Endothelial cell (in vitro differentiated cells): ENCODE measurements around the gene ZNF565. TPM values are rescaled to one million over a fixed set of nuclear protein-coding genes. Genes with fewer than 3 reads are reported as not detected.

Experiments
- DNase-seq: peaks from one replicate; pipeline ENCODE4 v3.0.0; 2021; ENCODE audit warnings: low spot score
- H3K27ac Mint-ChIP-seq: one replicate; pipeline ENCODE4 v1.8.0; 2021; ENCODE audit warnings: mixed read lengths, inconsistent platforms; ENCODE audit not compliant: unreplicated experiment
- H3K27me3 Mint-ChIP-seq: one replicate; pipeline ENCODE4 v1.8.0; 2021; ENCODE audit warnings: mild to moderate bottlenecking, moderate library complexity, mixed read lengths, inconsistent platforms; ENCODE audit not compliant: unreplicated experiment
- H3K36me3 Mint-ChIP-seq: one replicate; pipeline ENCODE4 v1.8.0; 2021; ENCODE audit warnings: mild to moderate bottlenecking, low read depth, mixed read lengths, inconsistent platforms; ENCODE audit not compliant: unreplicated experiment
- H3K4me1 Mint-ChIP-seq: one replicate; pipeline ENCODE4 v1.8.0; 2021; ENCODE audit warnings: mild to moderate bottlenecking, mixed read lengths, inconsistent platforms; ENCODE audit not compliant: unreplicated experiment
- H3K4me3 Mint-ChIP-seq: one replicate; pipeline ENCODE4 v1.8.0; 2021; ENCODE audit warnings: mild to moderate bottlenecking, mixed read lengths, inconsistent platforms; ENCODE audit not compliant: unreplicated experiment
- H3K9me3 Mint-ChIP-seq: one replicate; pipeline ENCODE4 v1.8.0; 2021; ENCODE audit warnings: mixed read lengths, inconsistent platforms; ENCODE audit not compliant: unreplicated experiment
- CTCF ChIP-seq: fragments of 200-600 bp; sonication (generic); IDR thresholded peaks from one replicate; pipeline ENCODE4 v1.5.0; 2021; ENCODE audit warnings: antibody characterized with exemption; ENCODE audit not compliant: unreplicated experiment
- total RNA-seq: library from RNA; stranded (reverse); fragmentation: NEBNext Ultra II Directional; extraction: Animal tissue kit (Norgen Biotek cat#: 25700); gene quantifications from one replicate; pipeline ENCODE4 v1.2.1, GENCODE V29; 2021; ENCODE audit not compliant: unreplicated experiment

The ZNF565 gene
- total RNA-seq, 1 donor from 2014 or later: 3.7 TPM

- no peak overlapping the region for H3K27ac Mint-ChIP-seq
- H3K36me3 Mint-ChIP-seq: peaks cover 48% of the 10 kb centered on the region
- H3K9me3 Mint-ChIP-seq: no peaks in the 10 kb centered on the region
- TF ChIP-seq CTCF: no peak
- peaks cover 3% of the 10 kb centered on the region for H3K4me1 Mint-ChIP-seq
- no peak for DNase-seq
- peak overlapping the region; percentile 62 for H3K4me3 Mint-ChIP-seq
- H3K27me3 Mint-ChIP-seq: peaks cover 9% of the 10 kb centered on the region
Observed at GRCh38 chr19:36149673-36150406, 64.6 kb downstream of the ZNF565 start.

GRCh38 chr19:36144624-36145023 lies 69.8 kb downstream of the ZNF565 start:
- TF ChIP-seq CTCF: no peak
- no peak overlapping the region for H3K4me3 Mint-ChIP-seq
- peaks cover 16% of the 10 kb centered on the region for H3K4me1 Mint-ChIP-seq
- peaks cover 60% of the 10 kb centered on the region for H3K36me3 Mint-ChIP-seq
- no peaks in the 10 kb centered on the region for H3K9me3 Mint-ChIP-seq
- H3K27ac Mint-ChIP-seq: no peak overlapping the region
- peaks cover 18% of the 10 kb centered on the region for H3K27me3 Mint-ChIP-seq
- DNase-seq: no peak

GRCh38 chr19:36142496-36142895 lies 72.0 kb downstream of the ZNF565 start:
- peaks cover 14% of the 10 kb centered on the region for H3K27me3 Mint-ChIP-seq
- peaks cover 46% of the 10 kb centered on the region for H3K36me3 Mint-ChIP-seq
- H3K27ac Mint-ChIP-seq: no peak overlapping the region
- no peaks in the 10 kb centered on the region for H3K9me3 Mint-ChIP-seq
- no peak for DNase-seq
- H3K4me3 Mint-ChIP-seq: peak overlapping the region; percentile 82
- peaks cover 16% of the 10 kb centered on the region for H3K4me1 Mint-ChIP-seq
- TF ChIP-seq CTCF: no peak

- H3K27me3 Mint-ChIP-seq: peaks cover 10% of the 10 kb centered on the region
- peaks cover 44% of the 10 kb centered on the region for H3K36me3 Mint-ChIP-seq
- no peak for DNase-seq
- H3K27ac Mint-ChIP-seq: peak overlapping the region; percentile 87
- peak overlapping the region; percentile 99 for H3K4me3 Mint-ChIP-seq
- no peaks in the 10 kb centered on the region for H3K9me3 Mint-ChIP-seq
- TF ChIP-seq CTCF: no peak
- peaks cover 16% of the 10 kb centered on the region for H3K4me1 Mint-ChIP-seq
Observed at GRCh38 chr19:36142046-36142445, 72.4 kb downstream of the ZNF565 start.
